Spleen (tissue), 7 donors: ENCODE results near the gene PPP5C.
A peak's percentile ranks its signal among the peaks of the same experiment; 100 is the strongest.

Source experiments
- CTCF ChIP-seq, 11 experiments: fragments of 200-600 bp in 7 of 11; fragments of 450-650 bp in 4 of 11; sonication (generic) in 4 of 11; IDR thresholded peaks in 8 of 11; conservative IDR thresholded peaks in 3 of 11; 1 replicate in 7 of 11; 2 replicates in 4 of 11; pipeline versions ENCODE4 v1.4.0 to v1.8.0; 2016 to 2021; ENCODE audit warnings: antibody characterized with exemption in 11 of 11, inconsistent platforms in 4 of 11, mild to moderate bottlenecking in 1 of 11
- POLR2A ChIP-seq, 3 donors: fragments of 450-650 bp; IDR thresholded peaks; one replicate each; pipeline ENCODE4 v1.5.1; 2017; ENCODE audit warnings: antibody characterized with exemption in 3 of 3, mild to moderate bottlenecking in 1 of 3
- POLR2AphosphoS5 ChIP-seq, 3 donors: sonication (generic); formaldehyde crosslinking; IDR thresholded peaks; one replicate each; pipeline ENCODE4 v1.5.1; 2017; ENCODE audit warnings: antibody characterized with exemption in 3 of 3
- donor health status: DM: no; HTN: no; CAD: no; lungs with moderate emphysema.
- donor health status: DM: no; HTN: no; CAD: no.
- donor health status: DM: no; HTN: no; CAD: no.

- no peak for TF ChIP-seq CTCF (IDR thresholded peaks at IDR 0.05 in 8 of 11, conservative IDR thresholded peaks at IDR 0.05 in 3 of 11)
- no peak for TF ChIP-seq POLR2A (IDR thresholded peaks at IDR 0.05)
- peak in 2 of 3 donors; percentile 11 to 44 for TF ChIP-seq POLR2AphosphoS5 (IDR thresholded peaks at IDR 0.05)
Measured at GRCh38 chr19:46308510-46308909, 38.4 kb upstream of the PPP5C start.
